OCI-LY3 (cell line): ENCODE results near the gene PDIA4.

Source experiments
- EZH2phosphoT487 ChIP-seq: fragments of 200-600 bp; shearing (Covaris generic); IDR thresholded peaks from 2 replicates; pipeline ENCODE4 v1.6.1; 2018; ENCODE audit warnings: antibody characterized with exemption, mixed run types, low read depth
- TF ChIP-seq, protein P1 (sequence below): fragments of 200-600, 300-600 bp; sonication (generic); IDR thresholded peaks from 2 replicates; pipeline ENCODE4 v1.5.1; 2014; ENCODE audit warnings: antibody characterized with exemption, low read length, low read depth

DNA sequence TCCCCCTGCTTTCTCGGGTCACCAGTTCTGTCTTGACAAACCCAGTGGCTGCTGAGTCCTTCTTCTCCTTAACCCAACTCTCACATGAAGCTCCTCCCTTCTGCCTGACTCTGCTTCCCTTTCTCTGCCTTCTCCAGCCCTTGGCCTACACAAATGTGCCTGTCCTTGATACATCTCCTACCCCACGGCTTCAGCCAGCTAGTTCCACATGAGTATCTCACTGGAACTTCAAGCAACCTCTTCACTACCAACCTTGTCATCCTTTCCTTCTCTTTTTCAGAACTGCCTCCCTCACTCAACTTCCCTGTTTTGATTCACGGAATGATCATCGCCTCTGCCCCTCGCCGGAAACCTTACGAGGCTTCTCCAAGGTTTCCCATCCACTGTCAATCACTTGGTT lies 55.9 kb downstream of the PDIA4 start:
- TF ChIP-seq, protein P1, sequence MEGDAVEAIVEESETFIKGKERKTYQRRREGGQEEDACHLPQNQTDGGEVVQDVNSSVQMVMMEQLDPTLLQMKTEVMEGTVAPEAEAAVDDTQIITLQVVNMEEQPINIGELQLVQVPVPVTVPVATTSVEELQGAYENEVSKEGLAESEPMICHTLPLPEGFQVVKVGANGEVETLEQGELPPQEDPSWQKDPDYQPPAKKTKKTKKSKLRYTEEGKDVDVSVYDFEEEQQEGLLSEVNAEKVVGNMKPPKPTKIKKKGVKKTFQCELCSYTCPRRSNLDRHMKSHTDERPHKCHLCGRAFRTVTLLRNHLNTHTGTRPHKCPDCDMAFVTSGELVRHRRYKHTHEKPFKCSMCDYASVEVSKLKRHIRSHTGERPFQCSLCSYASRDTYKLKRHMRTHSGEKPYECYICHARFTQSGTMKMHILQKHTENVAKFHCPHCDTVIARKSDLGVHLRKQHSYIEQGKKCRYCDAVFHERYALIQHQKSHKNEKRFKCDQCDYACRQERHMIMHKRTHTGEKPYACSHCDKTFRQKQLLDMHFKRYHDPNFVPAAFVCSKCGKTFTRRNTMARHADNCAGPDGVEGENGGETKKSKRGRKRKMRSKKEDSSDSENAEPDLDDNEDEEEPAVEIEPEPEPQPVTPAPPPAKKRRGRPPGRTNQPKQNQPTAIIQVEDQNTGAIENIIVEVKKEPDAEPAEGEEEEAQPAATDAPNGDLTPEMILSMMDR = no peak
- no peak for TF ChIP-seq EZH2phosphoT487
